Measurements from ENCODE around the gene FAN1. TPM values are rescaled to one million over a fixed set of nuclear protein-coding genes. Genes with fewer than 3 reads are reported as not detected.

Gene FAN1
- total RNA-seq, 1 donor from 2014 or later = 35.3 TPM

DNA sequence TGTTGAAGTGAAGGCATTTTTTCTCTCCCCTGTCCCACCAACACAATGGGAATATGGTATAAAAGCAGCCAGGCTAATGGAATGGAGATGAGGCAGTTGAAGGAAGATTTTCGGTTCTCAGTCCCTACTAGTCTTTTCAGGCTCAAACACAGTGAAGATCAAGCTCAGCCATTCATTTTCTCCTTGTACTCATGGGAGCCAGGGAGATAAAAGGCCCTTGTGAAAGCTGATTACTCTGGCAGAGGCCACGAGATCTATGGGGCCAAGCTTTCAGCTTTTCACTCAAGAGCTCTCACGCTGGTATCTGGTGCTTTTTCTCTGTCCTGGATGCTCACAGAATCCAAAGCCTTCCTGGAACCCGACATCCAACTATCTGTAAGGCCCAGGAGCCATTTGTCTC lies 14.5 kb upstream of the FAN1 start:
- no peak overlapping the region for H3K9ac ChIP-seq
- no peaks in the 10 kb centered on the region for H3K36me3 ChIP-seq
- TF ChIP-seq EZH2phosphoT487 (IDR thresholded peaks at IDR 0.05) = no peak
- TF ChIP-seq EZH2 (IDR thresholded peaks at IDR 0.05) = no peak
- TF ChIP-seq, protein P1, sequence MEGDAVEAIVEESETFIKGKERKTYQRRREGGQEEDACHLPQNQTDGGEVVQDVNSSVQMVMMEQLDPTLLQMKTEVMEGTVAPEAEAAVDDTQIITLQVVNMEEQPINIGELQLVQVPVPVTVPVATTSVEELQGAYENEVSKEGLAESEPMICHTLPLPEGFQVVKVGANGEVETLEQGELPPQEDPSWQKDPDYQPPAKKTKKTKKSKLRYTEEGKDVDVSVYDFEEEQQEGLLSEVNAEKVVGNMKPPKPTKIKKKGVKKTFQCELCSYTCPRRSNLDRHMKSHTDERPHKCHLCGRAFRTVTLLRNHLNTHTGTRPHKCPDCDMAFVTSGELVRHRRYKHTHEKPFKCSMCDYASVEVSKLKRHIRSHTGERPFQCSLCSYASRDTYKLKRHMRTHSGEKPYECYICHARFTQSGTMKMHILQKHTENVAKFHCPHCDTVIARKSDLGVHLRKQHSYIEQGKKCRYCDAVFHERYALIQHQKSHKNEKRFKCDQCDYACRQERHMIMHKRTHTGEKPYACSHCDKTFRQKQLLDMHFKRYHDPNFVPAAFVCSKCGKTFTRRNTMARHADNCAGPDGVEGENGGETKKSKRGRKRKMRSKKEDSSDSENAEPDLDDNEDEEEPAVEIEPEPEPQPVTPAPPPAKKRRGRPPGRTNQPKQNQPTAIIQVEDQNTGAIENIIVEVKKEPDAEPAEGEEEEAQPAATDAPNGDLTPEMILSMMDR (IDR thresholded peaks at IDR 0.05) = no peak
- peaks cover 7% of the 10 kb centered on the region for H3F3A ChIP-seq (ENCODE audit: low read depth)
- H3K4me3 Mint-ChIP-seq = no peak overlapping the region
- no peaks in the 10 kb centered on the region for H4K20me1 ChIP-seq (ENCODE audit: low read depth)
- no peaks in the 10 kb centered on the region for H3K4me1 ChIP-seq
- no peaks in the 10 kb centered on the region for H3K9me3 ChIP-seq (ENCODE audit: low read depth)
- no peak overlapping the region for H3K4me2 ChIP-seq
- H3K9me3 Mint-ChIP-seq = no peaks in the 10 kb centered on the region
- H3K36me3 Mint-ChIP-seq = no peaks in the 10 kb centered on the region
- peaks cover 8% of the 10 kb centered on the region for H3K4me1 Mint-ChIP-seq
- DNase-seq (ENCODE audit: low spot score) = no peak
- no peaks in the 10 kb centered on the region for H3K79me2 ChIP-seq (ENCODE audit: low read depth)
- no peaks in the 10 kb centered on the region for H3K27me3 ChIP-seq
- H3K27me3 Mint-ChIP-seq (ENCODE audit: insufficient read depth, low read depth) = peaks cover under 1% of the 10 kb centered on the region
- H2AFZ ChIP-seq (replicated peaks) = no peak overlapping the region
- H3K27ac ChIP-seq = no peak overlapping the region
- H3K27ac Mint-ChIP-seq = no peak overlapping the region
- no peak overlapping the region for H3K4me3 ChIP-seq

GRCh38 chr15:30895461-30896210 lies 8.1 kb upstream of the FAN1 start:
- Mint-ChIP-seq H3K4me3 (no peak overlapping the region), H3K27ac (no peak overlapping the region), H3K9me3 (no peaks in the 10 kb centered on the region), H3K4me1 (peaks cover 13% of the 10 kb centered on the region), H3K27me3 (ENCODE audit: insufficient read depth, low read depth) (peaks cover 3% of the 10 kb centered on the region), H3K36me3 (no peaks in the 10 kb centered on the region)
- no peaks in the 10 kb centered on the region for H4K20me1 ChIP-seq (ENCODE audit: low read depth)
- no peak overlapping the region for H3K4me3 ChIP-seq
- no peaks in the 10 kb centered on the region for H3K36me3 ChIP-seq
- H3K4me1 ChIP-seq = peaks cover 6% of the 10 kb centered on the region
- no peak overlapping the region for H3K9ac ChIP-seq
- no peaks in the 10 kb centered on the region for H3K27me3 ChIP-seq
- no peak overlapping the region for H3K27ac ChIP-seq
- H3K9me3 ChIP-seq (ENCODE audit: low read depth) = no peaks in the 10 kb centered on the region
- no peaks in the 10 kb centered on the region for H3F3A ChIP-seq (ENCODE audit: low read depth)
- TF ChIP-seq EZH2 (IDR thresholded peaks at IDR 0.05) = no peak
- TF ChIP-seq, protein P1 (IDR thresholded peaks at IDR 0.05) = no peak
- TF ChIP-seq EZH2phosphoT487 (IDR thresholded peaks at IDR 0.05) = no peak
- H3K79me2 ChIP-seq (ENCODE audit: low read depth) = no peaks in the 10 kb centered on the region
- no peak for DNase-seq (ENCODE audit: low spot score)
- no peak overlapping the region for H3K4me2 ChIP-seq
- H2AFZ ChIP-seq (replicated peaks) = no peak overlapping the region

DNA sequence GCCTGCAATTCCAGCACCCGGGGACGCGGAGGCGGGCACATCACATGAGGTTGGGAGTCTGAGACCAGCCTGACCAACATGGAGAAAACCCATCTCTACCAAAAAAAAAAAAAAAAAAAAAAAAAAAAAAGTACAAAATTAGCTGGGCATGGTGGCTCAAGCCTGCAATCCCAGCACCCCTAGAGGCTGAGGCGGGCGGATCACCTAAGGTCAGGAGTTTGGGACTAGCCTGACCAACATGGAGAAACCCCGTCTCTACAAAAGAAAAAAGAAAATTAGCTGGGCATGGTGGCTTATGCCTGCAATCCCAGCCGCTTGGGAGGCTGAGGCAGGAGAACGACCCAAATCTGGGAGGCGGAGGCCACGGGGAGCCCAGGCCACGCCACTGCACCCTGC lies 7.5 kb upstream of the FAN1 start:
- TF ChIP-seq, protein P1 (IDR thresholded peaks at IDR 0.05) = no peak
- no peak for TF ChIP-seq EZH2 (IDR thresholded peaks at IDR 0.05)
- no peak for TF ChIP-seq EZH2phosphoT487 (IDR thresholded peaks at IDR 0.05)
- Histone ChIP-seq H4K20me1 (ENCODE audit: low read depth) (no peaks in the 10 kb centered on the region), H3K4me2 (no peak overlapping the region), H3K27ac (no peak overlapping the region), H3K9me3 (ENCODE audit: low read depth) (no peaks in the 10 kb centered on the region), H3K9ac (no peak overlapping the region), H3K36me3 (no peaks in the 10 kb centered on the region), H3K4me1 (peaks cover 6% of the 10 kb centered on the region), H3K27me3 (no peaks in the 10 kb centered on the region), H3K79me2 (ENCODE audit: low read depth) (no peaks in the 10 kb centered on the region), H3F3A (ENCODE audit: low read depth) (no peaks in the 10 kb centered on the region), H3K4me3 (no peak overlapping the region), H2AFZ (replicated peaks) (no peak overlapping the region)
- no peak for DNase-seq (ENCODE audit: low spot score)
- Mint-ChIP-seq H3K4me3 (no peak overlapping the region), H3K27ac (no peak overlapping the region), H3K27me3 (ENCODE audit: insufficient read depth, low read depth) (peaks cover 3% of the 10 kb centered on the region), H3K36me3 (no peaks in the 10 kb centered on the region), H3K9me3 (no peaks in the 10 kb centered on the region), H3K4me1 (peaks cover 13% of the 10 kb centered on the region)

Data from neural progenitor cell (in vitro differentiated cells).